GF-D8 (cell line): ENCODE results near the gene HBM.
"Not testable (repeated sequence)": the region's sequence is repeated elsewhere in the genome, so short reads cannot be mapped to it uniquely, and the experiment has no call there.

ENCODE experiments used
- DNase-seq: peaks from one replicate; lab custom pipeline; 2025; lab: John Stamatoyannopoulos, UW

Gene HBM

DNA sequence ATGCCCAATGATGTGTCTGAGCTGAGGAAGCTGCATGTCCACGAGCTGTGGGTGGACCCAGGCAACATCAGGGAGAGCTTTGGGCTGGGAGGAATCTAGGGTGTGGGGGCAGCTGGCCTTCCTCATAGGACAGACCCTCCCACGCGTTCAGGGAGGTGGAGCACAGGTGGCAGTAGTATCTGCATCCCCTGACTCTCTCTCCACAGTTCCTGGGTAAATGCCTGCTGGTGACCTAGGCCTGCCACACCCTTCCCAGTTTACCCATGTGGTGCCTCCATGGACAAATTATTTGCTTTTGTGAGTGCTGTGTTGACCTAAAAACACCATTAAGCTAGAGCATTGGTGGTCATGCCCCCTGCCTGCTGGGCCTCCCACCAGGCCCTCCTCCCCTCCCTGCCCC is 3.2 kb downstream of the HBM start:
- DNase-seq: no peak

DNA sequence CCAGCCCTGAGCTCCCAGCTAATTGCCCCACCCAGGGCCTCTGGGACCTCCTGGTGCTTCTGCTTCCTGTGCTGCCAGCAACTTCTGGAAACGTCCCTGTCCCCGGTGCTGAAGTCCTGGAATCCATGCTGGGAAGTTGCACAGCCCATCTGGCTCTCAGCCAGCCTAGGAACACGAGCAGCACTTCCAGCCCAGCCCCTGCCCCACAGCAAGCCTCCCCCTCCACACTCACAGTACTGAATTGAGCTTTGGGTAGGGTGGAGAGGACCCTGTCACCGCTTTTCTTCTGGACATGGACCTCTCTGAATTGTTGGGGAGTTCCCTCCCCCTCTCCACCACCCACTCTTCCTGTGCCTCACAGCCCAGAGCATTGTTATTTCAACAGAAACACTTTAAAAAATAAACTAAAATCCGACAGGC is 4.3 kb downstream of the HBM start:
- not testable (repeated sequence) for DNase-seq

DNA sequence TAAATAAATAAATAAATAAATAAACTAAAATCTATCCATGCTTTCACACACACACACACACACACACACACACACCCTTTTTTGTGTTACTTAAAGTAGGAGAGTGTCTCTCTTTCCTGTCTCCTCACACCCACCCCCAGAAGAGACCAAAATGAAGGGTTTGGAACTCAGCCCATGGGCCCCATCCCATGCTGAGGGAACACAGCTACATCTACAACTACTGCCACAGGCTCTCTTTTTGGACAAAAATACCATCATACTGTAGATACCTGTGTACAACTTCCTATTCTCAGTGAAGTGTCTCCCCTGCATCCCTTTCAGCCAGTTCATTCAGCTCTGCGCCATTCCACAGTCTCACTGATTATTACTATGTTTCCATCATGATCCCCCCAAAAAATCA is 5.0 kb downstream of the HBM start:
- no peak for DNase-seq

DNA sequence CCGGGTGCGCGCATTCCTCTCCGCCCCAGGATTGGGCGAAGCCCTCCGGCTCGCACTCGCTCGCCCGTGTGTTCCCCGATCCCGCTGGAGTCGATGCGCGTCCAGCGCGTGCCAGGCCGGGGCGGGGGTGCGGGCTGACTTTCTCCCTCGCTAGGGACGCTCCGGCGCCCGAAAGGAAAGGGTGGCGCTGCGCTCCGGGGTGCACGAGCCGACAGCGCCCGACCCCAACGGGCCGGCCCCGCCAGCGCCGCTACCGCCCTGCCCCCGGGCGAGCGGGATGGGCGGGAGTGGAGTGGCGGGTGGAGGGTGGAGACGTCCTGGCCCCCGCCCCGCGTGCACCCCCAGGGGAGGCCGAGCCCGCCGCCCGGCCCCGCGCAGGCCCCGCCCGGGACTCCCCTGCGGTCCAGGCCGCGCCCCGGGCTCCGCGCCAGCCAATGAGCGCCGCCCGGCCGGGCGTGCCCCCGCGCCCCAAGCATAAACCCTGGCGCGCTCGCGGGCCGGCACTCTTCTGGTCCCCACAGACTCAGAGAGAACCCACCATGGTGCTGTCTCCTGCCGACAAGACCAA is 6.7 kb downstream of the HBM start, which contains the start of gene HBA2:
HBA2 (plus strand) TSS at position 503 of the 568 bp plus-strand sequence; CDS start at position 540, 37 bp downstream.
- DNase-seq: not testable (repeated sequence)

DNA sequence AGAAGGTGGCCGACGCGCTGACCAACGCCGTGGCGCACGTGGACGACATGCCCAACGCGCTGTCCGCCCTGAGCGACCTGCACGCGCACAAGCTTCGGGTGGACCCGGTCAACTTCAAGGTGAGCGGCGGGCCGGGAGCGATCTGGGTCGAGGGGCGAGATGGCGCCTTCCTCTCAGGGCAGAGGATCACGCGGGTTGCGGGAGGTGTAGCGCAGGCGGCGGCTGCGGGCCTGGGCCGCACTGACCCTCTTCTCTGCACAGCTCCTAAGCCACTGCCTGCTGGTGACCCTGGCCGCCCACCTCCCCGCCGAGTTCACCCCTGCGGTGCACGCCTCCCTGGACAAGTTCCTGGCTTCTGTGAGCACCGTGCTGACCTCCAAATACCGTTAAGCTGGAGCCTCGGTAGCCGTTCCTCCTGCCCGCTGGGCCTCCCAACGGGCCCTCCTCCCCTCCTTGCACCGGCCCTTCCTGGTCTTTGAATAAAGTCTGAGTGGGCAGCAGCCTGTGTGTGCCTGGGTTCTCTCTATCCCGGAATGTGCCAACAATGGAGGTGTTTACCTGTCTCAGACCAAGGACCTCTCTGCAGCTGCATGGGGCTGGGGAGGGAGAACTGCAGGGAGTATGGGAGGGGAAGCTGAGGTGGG is 7.6 kb downstream of the HBM start:
- not testable (repeated sequence) for DNase-seq

DNA sequence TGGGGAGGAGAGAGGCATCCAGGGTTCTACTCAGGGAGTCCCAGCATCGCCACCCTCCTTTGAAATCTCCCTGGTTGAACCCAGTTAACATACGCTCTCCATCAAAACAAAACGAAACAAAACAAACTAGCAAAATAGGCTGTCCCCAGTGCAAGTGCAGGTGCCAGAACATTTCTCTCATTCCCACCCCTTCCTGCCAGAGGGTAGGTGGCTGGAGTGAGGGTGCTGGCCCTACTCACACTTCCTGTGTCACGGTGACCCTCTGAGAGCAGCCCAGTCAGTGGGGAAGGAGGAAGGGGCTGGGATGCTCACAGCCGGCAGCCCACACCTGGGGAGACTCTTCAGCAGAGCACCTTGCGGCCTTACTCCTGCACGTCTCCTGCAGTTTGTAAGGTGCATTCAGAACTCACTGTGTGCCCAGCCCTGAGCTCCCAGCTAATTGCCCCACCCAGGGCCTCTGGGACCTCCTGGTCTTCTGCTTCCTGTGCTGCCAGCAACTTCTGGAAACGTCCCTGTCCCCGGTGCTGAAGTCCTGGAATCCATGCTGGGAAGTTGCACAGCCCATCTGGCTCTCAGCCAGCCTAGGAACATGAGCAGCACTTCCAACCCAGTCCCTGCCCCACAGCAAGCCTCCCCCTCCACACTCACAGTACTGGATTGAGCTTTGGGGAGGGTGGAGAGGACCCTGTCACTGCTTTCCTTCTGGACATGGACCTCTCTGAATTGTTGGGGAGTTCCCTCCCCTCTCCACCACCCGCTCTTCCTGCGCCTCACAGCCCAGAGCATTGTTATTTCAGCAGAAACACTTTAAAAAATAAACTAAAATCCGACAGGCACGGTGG is 8.4 kb downstream of the HBM start:
- not testable (repeated sequence) for DNase-seq

DNA sequence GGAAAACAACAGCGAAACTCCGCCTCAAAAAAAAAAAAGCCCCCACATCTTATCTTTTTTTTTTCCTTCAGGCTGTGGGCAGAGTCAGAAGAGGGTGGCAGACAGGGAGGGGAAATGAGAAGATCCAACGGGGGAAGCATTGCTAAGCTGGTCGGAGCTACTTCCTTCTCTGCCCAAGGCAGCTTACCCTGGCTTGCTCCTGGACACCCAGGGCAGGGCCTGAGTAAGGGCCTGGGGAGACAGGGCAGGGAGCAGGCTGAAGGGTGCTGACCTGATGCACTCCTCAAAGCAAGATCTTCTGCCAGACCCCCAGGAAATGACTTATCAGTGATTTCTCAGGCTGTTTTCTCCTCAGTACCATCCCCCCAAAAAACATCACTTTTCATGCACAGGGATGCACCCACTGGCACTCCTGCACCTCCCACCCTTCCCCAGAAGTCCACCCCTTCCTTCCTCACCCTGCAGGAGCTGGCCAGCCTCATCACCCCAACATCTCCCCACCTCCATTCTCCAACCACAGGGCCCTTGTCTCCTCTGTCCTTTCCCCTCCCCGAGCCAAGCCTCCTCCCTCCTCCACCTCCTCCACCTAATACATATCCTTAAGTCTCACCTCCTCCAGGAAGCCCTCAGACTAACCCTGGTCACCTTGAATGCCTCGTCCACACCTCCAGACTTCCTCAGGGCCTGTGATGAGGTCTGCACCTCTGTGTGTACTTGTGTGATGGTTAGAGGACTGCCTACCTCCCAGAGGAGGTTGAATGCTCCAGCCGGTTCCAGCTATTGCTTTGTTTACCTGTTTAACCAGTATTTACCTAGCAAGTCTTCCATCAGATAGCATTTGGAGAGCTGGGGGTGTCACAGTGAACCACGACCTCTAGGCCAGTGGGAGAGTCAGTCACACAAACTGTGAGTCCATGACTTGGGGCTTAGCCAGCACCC is 9.5 kb downstream of the HBM start:
- DNase-seq: no peak

DNA sequence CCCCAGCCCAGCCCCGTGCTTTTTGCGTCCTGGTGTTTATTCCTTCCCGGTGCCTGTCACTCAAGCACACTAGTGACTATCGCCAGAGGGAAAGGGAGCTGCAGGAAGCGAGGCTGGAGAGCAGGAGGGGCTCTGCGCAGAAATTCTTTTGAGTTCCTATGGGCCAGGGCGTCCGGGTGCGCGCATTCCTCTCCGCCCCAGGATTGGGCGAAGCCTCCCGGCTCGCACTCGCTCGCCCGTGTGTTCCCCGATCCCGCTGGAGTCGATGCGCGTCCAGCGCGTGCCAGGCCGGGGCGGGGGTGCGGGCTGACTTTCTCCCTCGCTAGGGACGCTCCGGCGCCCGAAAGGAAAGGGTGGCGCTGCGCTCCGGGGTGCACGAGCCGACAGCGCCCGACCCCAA is 10.2 kb downstream of the HBM start:
- not testable (repeated sequence) for DNase-seq

DNA sequence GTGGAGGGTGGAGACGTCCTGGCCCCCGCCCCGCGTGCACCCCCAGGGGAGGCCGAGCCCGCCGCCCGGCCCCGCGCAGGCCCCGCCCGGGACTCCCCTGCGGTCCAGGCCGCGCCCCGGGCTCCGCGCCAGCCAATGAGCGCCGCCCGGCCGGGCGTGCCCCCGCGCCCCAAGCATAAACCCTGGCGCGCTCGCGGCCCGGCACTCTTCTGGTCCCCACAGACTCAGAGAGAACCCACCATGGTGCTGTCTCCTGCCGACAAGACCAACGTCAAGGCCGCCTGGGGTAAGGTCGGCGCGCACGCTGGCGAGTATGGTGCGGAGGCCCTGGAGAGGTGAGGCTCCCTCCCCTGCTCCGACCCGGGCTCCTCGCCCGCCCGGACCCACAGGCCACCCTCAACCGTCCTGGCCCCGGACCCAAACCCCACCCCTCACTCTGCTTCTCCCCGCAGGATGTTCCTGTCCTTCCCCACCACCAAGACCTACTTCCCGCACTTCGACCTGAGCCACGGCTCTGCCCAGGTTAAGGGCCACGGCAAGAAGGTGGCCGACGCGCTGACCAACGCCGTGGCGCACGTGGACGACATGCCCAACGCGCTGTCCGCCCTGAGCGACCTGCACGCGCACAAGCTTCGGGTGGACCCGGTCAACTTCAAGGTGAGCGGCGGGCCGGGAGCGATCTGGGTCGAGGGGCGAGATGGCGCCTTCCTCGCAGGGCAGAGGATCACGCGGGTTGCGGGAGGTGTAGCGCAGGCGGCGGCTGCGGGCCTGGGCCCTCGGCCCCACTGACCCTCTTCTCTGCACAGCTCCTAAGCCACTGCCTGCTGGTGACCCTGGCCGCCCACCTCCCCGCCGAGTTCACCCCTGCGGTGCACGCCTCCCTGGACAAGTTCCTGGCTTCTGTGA is 11.0 kb downstream of the HBM start, which contains the start of gene HBA1:
HBA1 (plus strand) TSS at position 204 of the 906 bp plus-strand sequence; CDS start at position 241, 37 bp downstream.
- not testable (repeated sequence) for DNase-seq

DNA sequence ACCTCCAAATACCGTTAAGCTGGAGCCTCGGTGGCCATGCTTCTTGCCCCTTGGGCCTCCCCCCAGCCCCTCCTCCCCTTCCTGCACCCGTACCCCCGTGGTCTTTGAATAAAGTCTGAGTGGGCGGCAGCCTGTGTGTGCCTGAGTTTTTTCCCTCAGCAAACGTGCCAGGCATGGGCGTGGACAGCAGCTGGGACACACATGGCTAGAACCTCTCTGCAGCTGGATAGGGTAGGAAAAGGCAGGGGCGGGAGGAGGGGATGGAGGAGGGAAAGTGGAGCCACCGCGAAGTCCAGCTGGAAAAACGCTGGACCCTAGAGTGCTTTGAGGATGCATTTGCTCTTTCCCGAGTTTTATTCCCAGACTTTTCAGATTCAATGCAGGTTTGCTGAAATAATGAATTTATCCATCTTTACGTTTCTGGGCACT is 11.6 kb downstream of the HBM start:
- no peak for DNase-seq

DNA sequence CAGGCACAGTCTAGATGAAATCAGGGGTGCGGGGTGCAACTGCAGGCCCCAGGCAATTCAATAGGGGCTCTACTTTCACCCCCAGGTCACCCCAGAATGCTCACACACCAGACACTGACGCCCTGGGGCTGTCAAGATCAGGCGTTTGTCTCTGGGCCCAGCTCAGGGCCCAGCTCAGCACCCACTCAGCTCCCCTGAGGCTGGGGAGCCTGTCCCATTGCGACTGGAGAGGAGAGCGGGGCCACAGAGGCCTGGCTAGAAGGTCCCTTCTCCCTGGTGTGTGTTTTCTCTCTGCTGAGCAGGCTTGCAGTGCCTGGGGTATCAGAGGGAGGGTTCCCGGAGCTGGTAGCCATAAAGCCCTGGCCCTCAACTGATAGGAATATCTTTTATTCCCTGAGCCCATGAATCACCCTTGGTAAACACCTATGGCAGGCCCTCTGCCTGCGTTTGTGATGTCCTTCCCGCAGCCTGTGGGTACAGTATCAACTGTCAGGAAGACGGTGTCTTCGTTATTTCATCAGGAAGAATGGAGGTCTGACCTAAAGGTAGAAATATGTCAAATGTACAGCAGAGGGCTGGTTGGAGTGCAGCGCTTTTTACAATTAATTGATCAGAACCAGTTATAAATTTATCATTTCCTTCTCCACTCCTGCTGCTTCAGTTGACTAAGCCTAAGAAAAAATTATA is 12.3 kb downstream of the HBM start:
- DNase-seq: no peak

DNA sequence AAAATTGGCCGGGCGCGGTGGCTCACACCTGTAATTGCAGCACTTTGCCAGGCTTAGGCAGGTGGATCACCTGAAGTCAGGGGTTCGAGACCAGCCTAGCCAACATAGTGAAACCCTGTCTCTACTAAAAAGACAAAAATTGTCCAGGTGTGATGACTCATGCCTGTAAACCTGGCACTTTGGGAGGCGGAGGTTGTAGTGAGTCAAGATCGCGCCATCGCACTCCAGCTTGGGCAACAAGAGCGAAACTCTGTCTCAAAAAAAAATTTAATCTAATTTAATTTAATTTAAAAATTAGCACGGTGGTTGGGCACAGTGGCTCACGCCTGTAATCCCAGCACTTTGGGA is 12.9 kb downstream of the HBM start:
- no peak for DNase-seq

DNA sequence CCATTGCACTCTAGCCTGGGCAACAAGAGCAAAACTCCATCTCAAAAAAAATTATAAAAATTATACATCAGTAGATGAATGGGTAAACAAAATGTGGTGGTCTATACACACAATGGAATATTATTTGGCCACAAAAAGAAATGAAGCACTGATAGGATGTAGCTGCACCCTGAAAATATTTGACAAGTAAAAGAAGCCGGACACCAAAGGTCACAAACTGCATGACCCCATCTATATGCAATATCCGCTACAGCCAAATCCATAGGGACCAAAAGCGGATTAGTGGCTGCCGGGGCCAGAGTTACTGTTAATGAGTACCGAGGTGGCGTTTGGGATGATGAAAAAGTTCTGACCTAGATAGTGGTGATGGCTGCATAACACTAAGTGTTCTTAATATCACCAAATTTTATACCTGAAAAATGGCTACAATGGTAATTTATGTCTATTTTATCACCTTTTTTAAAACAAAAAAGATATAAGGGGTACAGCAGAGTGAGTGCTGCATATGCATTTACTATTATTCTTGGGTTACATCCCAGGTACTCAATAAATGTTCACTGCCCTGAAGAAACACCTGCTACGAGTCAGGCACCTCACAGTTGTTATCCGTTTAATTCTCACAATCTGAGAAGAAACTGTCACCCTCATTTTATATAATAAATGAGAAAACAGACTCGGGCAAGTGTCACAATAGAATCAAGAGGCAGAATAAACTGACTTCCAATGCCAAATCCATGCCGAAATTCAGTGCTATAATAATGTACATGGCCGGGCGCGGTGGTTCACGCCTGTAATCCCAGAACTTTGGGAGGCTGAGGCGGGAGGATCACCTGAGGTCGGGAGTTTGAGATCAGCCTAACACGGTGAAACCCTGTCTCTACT is 13.7 kb downstream of the HBM start:
- no peak for DNase-seq

DNA sequence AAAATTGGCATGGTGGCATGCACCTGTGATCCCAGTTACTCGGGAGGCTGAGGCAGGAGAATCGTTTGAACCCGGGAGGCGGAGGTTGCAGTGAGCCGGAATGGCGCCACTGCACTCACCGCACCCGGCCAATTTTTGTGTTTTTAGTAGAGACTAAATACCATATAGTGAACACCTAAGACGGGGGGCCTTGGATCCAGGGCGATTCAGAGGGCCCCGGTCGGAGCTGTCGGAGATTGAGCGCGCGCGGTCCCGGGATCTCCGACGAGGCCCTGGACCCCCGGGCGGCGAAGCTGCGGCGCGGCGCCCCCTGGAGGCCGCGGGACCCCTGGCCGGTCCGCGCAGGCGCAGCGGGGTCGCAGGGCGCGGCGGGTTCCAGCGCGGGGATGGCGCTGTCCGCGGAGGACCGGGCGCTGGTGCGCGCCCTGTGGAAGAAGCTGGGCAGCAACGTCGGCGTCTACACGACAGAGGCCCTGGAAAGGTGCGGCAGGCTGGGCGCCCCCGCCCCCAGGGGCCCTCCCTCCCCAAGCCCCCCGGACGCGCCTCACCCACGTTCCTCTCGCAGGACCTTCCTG is 14.4 kb downstream of the HBM start, which contains the start of gene HBQ1:
HBQ1 (plus strand) TSS at position 359 of the 575 bp plus-strand sequence; CDS start at position 387, 28 bp downstream.
- DNase-seq: no peak

DNA sequence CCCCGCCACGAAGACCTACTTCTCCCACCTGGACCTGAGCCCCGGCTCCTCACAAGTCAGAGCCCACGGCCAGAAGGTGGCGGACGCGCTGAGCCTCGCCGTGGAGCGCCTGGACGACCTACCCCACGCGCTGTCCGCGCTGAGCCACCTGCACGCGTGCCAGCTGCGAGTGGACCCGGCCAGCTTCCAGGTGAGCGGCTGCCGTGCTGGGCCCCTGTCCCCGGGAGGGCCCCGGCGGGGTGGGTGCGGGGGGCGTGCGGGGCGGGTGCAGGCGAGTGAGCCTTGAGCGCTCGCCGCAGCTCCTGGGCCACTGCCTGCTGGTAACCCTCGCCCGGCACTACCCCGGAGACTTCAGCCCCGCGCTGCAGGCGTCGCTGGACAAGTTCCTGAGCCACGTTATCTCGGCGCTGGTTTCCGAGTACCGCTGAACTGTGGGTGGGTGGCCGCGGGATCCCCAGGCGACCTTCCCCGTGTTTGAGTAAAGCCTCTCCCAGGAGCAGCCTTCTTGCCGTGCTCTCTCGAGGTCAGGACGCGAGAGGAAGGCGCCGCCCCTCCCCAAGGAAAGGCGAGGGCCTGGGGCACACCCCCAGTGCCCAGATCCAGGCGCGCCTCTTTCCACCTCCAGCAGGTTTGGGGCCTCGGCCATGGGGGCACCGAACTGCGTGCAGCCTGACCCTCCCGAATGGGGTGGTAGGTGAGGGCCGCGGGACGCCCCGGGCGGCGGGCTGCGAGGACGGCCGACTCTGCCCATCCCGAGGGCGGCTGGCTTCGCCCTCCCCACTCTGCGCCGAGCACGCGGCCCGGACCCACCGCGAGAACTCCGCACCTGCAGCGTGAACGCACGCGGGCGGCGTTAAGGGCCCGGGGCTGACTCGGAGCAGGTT is 15.1 kb downstream of the HBM start:
- DNase-seq: peak; percentile 61

DNA sequence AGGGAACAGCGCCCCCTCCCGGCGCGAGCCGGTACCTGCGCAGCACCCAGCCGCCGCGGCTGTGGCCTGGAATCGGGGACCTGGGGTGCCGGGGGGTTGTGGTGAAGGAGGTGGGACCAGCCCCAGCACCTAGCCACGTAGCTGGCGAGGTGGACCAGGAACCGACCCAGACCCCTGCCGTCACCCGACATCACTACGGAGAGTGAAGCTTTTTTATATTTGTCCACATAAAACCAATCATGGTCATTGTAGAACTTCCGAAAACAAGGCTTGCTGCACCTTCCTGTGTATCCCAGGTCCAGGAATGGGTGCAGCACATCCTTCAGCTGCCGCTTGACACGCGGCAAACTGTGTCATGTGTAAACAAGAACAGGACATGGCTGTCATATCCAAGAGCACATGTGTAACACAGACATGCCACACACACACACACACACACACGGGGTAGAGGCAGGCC is 15.8 kb downstream of the HBM start:
- no peak for DNase-seq

DNA sequence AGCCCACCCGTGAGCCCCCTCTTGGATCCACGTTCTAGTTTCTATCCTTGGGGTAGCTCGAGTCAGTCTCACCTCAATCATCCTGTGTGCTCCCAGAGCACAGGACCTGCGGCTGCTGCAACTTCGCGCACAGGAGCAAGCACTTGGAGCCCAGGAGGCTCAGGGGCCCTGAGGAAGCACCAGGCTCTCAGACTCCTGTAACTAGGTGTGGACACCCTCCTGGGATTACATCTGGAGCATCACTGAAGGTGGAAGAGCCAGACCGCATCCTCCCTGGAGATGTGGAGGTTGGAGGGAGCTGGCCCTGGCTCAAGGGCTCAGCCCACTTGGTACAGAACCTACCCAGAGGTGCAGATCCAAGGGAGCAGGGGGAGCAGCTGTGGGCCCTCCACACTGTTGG is 17.2 kb downstream of the HBM start:
- DNase-seq: no peak
